SK-N-SH treated with all-trans-retinoic acid at 6 μM for 48 hours (cell line): ENCODE results near the gene FAAH.

Experiments
- BACH2 ChIP-seq: fragments of 250-450 bp; sonication (Bioruptor Pico); IDR thresholded peaks from 2 replicates; pipeline ENCODE4 v1.9.0; 2021; ENCODE audit warnings: mild to moderate bottlenecking, borderline replicate concordance
- OSR1 ChIP-seq: fragments of 250-450 bp; sonication (Bioruptor Pico); IDR thresholded peaks from 2 replicates; pipeline ENCODE4 v1.8.0; 2022; ENCODE audit warnings: moderate library complexity, mild to moderate bottlenecking, inconsistent platforms
- PATZ1 ChIP-seq: fragments of 250-450 bp; sonication (Bioruptor Pico); IDR thresholded peaks from 2 replicates; pipeline ENCODE4 v1.8.0; 2020; ENCODE audit warnings: mild to moderate bottlenecking, moderate library complexity, borderline replicate concordance
- RARB ChIP-seq: fragments of 250-450 bp; sonication (Bioruptor Pico); IDR thresholded peaks from 2 replicates; pipeline ENCODE4 v1.8.0; 2021; ENCODE audit warnings: mild to moderate bottlenecking, moderate library complexity
- TCF4 ChIP-seq: fragments of 250-450 bp; sonication (Bioruptor Pico); IDR thresholded peaks from 2 replicates; pipeline ENCODE4 v1.8.0; 2021; ENCODE audit warnings: mild to moderate bottlenecking, moderate library complexity, borderline replicate concordance
- TOX ChIP-seq: fragments of 250-450 bp; sonication (Bioruptor Pico); IDR thresholded peaks from 2 replicates; pipeline ENCODE4 v1.8.0; 2021; ENCODE audit warnings: mild to moderate bottlenecking, moderate library complexity, borderline replicate concordance
- ZFP3 ChIP-seq: fragments of 250-450 bp; sonication (Bioruptor Pico); IDR thresholded peaks from 2 replicates; pipeline ENCODE4 v1.5.0; 2020; ENCODE audit warnings: mild to moderate bottlenecking, moderate library complexity
- ZNF565 ChIP-seq: fragments of 450-650 bp; formaldehyde crosslinking; conservative IDR thresholded peaks from 2 replicates; pipeline ENCODE4 v1.5.0; 2020; ENCODE audit warnings: low read depth, mild to moderate bottlenecking, moderate library complexity
- ZNF70 ChIP-seq: fragments of 450-650 bp; formaldehyde crosslinking; IDR thresholded peaks from 2 replicates; pipeline ENCODE4 v1.5.0; 2020; ENCODE audit warnings: mild to moderate bottlenecking, moderate library complexity
- TF ChIP-seq, protein P1 (sequence below): fragments of 250-450 bp; sonication (Bioruptor Pico); IDR thresholded peaks from 2 replicates; pipeline ENCODE4 v1.8.0; 2021; ENCODE audit warnings: low read depth, mild to moderate bottlenecking, moderate library complexity, borderline replicate concordance

DNA sequence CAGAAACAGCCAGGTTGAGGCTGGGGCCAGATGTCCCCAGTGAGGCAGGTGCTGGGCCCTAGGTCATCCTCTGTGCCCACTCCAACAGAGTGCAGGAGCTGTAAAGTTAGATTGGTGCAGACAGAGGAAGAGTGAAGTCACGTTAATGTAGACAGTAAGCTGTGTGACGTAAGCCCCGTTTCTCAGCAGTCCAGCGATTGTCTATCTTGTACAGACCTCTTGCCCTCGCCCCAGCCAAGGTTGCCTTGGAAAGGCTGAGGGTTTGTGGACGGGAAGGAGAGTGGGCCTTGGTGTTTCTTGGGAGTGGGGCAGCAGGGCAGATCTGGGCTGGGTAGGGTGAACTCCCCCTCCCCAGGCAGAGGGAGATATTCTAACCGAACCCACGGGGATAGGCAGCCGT, 13.5 kb downstream of the FAAH start:
- no peak for TF ChIP-seq BACH2 (CRISPR knock-in tag)
- TF ChIP-seq, protein P1, sequence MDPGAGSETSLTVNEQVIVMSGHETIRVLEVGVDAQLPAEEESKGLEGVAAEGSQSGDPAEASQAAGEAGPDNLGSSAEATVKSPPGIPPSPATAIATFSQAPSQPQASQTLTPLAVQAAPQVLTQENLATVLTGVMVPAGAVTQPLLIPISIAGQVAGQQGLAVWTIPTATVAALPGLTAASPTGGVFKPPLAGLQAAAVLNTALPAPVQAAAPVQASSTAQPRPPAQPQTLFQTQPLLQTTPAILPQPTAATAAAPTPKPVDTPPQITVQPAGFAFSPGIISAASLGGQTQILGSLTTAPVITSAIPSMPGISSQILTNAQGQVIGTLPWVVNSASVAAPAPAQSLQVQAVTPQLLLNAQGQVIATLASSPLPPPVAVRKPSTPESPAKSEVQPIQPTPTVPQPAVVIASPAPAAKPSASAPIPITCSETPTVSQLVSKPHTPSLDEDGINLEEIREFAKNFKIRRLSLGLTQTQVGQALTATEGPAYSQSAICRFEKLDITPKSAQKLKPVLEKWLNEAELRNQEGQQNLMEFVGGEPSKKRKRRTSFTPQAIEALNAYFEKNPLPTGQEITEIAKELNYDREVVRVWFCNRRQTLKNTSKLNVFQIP (CRISPR knock-in tag), result no peak
- no peak for TF ChIP-seq PATZ1 (CRISPR knock-in tag)
- TF ChIP-seq ZFP3 (CRISPR knock-in tag), result no peak
- TF ChIP-seq TCF4 (CRISPR knock-in tag), result no peak
- TF ChIP-seq RARB (CRISPR knock-in tag), result no peak
- no peak for TF ChIP-seq ZNF70 (CRISPR knock-in tag)
- TF ChIP-seq OSR1 (CRISPR knock-in tag), result no peak
- TF ChIP-seq TOX (CRISPR knock-in tag), result no peak
- no peak for TF ChIP-seq ZNF565
